GM18526 (cell line): ENCODE results near the gene NAB1.

Source experiments
- POLR2A ChIP-seq: IDR thresholded peaks from 3 replicates; pipeline ENCODE4 v1.6.1; 2011; ENCODE audit not compliant: insufficient read length; ENCODE audit errors: extremely low read depth

NAB1 gene

DNA sequence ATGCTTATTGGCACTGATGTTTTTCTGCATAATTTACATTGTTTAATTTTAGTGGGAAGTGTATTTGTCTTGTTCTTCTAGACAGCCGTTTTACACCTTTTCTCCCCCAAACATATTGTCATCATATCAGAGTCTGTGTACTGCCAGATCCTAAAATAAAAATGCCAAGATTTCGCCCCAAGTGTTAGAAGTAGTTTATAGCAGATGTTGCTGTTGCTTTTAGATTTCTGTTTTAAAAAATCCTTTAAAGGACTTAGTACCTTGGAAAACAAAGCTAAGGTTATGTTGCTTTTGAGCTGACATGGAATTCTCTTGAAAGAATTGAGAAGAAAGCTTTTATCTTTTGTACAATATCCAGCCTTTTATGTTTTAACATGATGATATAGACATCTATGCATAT, 36.0 kb downstream of the NAB1 start:
- no peak for TF ChIP-seq POLR2A

DNA sequence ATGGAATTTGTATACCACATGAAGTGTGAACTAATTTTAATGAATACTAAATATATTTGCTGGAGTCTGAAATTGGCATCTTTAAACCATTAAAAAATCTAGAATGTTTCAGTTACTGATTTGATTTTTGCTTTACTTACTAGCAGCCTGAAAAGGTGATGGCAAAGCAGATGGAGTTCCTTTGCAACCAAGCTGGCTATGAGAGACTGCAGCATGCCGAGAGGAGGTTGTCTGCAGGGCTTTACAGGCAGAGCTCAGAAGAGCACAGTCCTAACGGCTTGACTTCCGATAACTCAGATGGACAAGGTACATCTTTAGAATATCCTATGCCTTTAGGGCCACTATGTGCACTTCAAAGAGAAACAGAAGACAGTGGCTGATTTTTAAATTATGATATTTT, 36.5 kb downstream of the NAB1 start:
- no peak for TF ChIP-seq POLR2A

DNA sequence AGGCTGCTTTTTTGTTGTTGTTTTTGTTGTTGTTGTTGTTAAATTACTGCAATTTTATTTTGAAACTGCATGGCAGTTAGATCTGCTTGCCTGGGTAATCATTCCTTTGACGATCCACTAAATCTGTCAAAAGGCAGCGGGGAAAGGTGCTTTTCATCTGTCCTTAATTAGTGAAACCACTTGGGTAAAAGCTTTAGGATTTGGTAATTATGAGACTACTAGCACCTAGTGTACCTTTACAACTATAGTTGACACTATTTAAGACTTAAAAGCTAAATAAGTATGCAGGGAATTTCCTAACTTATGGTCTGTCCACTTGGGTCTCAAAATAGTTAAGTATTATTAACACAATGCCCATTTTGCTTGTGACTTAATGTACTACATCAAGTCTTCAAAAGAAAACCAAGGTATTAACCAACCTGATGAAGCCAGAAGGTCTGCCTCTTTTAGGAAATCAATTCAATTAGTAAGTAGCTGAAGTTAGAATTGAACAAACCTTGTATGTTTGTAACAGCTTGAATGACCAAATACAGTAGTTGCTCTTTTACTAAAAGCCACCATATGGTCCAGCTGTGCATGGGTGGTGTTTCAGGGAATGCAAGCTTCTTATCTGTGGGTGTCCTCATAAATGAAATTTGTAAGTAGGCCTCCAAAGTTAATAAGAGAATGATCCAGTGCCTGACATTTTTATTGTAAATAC, 44.8 kb downstream of the NAB1 start:
- no peak for TF ChIP-seq POLR2A

DNA sequence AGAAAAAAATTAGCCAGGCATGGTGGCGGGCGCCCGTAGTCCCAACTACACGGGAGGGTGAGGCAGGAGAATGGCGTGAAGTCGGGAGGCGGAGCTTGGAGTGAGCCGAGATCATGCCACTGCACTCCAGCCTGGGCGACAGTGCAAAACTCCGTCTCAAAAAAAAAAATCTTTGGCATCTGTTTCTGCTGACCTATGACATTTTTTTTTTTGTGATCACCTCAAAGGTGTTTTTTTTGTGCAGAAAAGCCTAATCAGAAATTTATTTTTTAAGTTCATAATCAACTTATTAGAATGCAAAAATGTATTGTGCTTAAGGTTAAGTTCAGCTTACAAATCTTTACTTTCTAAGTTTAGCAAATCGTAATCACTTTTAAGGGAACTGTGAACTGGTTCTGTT, 45.6 kb downstream of the NAB1 start:
- TF ChIP-seq POLR2A: no peak

DNA sequence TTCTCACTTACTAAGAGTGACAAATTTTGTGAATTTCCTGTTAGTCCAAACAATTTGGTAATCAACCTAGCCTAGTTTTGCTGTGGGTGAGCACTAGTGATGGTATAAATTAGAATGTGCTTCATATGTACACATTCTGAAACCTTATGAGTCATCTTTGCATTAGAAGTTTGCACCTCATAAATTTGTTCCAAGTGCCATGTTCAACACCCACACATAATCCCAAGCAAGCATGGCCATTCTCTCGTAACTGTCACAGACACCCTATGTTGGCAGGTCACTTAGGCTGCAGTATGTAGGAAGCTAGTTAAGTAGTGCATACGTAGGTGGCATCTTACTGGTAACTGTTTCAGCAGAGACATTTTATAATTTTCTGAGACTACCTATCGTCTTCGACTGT, 46.9 kb downstream of the NAB1 start:
- no peak for TF ChIP-seq POLR2A

DNA sequence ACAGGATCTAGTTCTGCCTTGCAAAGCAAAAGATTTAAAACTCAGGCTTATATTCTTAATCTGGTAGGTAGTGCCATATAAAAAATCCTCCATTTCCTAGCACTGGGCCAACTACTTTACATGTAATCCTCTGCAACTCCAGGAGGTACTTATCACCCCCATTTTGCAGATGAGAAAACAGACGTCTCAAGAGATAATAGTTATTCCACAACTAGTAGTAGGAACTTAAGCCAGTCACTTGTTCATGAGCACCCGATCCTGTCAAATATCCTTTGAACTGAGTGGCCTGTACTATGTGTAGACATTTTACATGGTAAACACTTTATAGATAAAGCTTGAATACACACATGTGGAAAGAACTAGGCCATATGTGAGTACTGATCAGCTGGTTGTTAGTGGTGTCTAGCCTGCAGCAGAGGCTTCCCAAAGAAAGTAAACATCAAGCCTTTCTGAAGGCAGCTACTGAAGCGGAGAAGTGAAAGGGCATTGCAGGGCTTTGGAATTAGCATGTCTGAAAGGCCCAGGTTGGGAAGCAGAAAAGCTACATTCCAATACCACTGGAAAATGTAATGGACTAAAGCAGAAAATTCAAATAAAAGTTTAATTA, 48.0 kb downstream of the NAB1 start:
- TF ChIP-seq POLR2A: no peak

DNA sequence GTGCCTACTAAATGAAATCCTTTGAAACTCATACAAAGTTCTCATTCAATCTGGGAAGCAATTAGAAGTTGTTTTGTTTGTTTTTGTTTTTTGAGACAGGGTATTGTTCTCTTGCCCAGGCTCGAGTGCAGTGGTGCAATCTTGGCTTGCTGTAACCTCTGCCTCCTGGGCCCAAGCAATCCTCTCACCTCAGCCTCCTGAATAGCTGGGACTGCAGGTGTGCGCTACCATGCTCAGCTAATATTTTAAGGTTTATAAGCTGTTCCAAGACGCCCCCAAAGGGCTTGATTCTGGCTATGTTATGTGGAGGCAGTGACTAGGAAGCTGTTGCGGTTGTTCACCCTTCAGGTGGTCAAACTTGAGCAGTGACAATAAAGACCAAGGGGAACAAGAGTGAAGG, 48.5 kb downstream of the NAB1 start:
- no peak for TF ChIP-seq POLR2A

DNA sequence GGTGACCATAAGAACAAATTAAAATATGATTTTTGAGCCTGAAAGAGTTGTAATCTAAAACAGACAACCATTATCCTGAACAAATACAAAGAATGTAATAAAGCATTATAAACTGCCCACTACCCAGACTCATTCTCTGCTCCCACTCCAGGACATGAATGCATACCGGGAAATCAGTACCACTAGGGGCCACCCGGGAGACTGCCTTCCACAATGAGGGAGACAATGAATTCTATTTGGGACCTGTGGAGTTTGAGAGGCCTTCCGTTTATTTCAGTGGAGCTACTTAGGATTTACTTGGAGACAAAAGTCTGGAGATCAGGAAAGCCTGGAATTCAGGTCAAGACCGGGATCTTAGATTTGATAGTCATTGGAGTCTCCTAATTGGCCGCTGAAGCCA, 50.0 kb downstream of the NAB1 start:
- no peak for TF ChIP-seq POLR2A

DNA sequence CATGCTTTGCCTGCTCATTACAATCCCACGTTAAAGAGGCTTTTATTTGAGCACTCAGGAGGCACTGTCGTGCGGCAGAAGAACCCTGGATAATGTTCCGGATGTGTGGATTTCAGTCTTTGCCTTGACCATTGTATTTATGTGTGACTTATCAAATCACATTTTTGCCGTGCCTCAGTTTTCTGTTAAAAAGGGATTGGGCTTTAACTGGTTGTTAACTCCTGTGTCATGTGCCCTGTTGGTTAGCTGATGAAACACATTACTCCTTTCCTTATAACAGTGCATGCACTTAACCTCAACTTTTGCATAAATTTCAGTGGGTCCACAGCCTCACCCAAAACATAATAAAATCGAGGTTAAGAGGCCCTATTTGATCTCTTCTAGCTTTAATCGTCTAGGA, 52.7 kb downstream of the NAB1 start:
- TF ChIP-seq POLR2A: no peak

DNA sequence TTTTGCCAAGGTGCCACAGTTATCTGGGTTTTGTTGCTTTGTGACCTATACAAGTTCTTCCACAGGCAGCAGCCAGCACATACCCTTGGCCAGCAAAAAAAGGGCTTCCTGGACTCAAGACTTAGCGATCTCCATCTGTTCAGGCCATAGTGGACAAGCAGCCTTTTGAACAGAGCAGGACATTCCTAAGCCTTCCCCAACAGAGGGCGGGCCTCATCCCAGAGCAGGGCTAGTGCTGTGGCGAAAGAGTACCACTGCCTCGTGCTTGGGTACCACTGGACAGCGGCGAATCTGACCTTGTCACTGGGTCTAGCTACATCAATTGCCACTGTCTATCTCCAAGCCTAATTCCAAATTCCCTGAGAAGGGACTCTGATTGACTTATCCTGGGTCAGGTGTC, 56.4 kb downstream of the NAB1 start:
- TF ChIP-seq POLR2A: no peak

DNA sequence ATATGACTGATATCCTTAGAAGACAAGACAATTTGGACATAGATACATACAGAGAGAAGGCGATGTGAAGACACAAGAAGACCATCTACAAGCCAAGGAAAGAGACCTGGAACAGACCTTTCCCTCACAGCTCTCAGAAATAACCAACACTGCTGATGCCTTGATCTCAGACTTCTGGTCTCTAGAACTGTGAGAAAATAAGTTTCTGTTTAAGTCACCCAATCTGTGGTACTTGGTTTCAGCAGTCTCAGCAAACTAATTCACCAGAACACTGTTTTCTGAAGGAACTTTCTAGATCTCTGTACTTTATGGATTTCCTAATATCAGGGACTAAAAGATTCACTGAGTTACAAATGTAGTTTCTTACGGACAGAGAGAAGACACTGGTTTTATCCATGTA, 58.8 kb downstream of the NAB1 start:
- TF ChIP-seq POLR2A: no peak

DNA sequence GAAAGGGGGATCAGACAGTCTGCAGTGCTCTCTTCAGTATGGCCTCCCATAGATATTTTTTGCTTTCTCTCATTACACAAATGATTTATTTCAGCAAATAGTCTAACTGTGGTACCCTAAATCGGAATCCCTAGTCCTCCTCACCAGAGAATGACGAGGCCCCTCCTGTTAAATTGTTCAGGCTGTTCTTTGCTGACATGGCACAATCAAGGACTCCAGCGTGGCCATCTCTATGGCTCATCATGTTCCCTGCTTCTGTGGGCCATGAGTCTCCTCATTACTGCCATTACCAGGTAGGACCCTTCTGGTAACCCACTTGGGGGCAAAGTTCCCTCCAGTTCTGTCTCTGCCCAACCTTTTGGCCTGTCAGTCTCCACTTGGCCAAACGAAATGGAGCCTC, 62.2 kb downstream of the NAB1 start:
- no peak for TF ChIP-seq POLR2A

DNA sequence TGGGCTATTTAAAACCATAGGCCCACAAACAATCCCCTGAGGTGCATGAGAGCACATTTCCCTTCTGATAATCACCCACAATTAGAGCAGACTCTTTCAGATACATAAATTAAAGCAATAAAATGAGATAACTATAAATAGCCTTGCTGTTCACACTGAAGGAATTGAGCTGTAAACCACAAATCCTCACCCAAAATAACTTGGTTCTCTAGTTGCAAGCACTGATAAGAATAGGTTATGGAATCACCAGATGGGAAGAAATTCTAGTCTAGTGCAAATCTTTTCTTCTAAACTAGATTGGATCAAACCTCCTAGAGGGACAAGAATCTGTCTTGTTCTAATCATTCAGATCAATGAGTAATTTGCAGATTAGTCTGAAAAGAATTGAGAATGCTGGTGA, 64.6 kb downstream of the NAB1 start:
- TF ChIP-seq POLR2A: no peak

DNA sequence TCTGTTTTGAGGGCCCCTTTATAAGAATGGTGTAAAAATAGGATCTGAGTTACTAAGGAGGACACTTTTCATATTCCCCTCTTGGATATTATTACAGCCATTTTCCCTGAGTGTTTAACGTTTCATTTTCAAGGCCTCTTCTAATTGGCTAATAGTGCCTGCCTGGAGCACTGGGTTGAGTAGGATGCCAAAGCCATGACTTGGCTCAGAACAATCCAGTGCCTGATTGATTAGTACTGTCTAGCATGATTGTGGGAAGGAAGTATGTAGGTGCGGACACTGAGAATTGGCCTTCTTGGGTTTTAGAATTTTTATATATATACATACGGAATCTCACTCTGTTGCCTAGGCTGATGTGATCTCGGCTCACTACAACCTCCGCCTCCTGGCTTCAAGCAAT, 66.1 kb downstream of the NAB1 start:
- TF ChIP-seq POLR2A: no peak

DNA sequence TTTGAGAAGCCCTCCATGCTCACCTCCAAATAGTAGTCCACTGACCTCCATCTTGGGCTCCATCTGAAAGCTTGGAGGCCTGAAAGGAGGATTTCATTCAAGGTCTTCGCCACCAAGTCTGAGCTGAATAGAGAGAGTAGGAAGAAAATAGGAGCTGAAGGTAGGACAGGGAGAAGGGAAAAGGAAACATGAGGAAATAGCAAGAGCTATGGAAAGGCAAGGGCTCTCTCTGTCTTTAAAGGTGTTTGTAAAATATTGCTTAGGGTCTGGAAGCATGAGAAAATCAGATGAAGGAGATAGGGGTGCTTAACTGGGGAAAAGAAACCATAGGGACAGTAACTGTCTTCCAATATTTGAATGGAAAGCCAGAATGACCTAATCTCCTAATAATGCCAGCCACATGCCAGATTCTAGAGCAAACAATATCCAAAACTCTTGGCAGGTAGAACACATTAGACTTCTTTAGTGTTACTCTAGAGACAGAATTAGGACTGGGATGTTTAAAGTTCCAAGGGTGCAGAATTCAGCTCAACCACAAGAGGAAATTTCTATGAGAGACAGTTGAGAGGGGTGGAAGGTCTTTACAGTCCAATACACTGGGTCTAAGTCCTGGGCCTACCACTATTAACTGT, 67.4 kb downstream of the NAB1 start:
- no peak for TF ChIP-seq POLR2A

DNA sequence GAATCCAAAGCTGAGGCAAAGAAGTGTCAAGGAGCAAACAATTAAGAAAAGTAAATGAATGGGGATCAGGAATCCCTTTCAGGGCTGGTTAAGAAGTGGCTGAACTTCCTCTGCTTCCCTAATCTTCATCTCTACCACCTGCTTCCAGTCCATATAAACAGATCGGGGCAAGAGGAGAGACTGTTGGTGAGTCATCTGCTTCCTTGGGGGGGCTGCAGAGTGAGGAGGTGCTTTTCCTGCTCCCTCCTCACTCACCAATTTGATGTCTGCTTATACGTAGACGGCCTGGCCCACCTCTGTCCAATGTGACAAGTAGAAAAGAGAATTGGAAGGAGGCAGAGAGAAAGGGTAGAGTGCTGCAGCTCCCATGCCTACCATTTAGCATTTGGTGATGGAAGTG, 68.4 kb downstream of the NAB1 start:
- TF ChIP-seq POLR2A: no peak
